ENCODE measurements around the gene HHAT. TPM values are rescaled to one million over a fixed set of nuclear protein-coding genes. Genes with fewer than 3 reads are reported as not detected.
A peak's percentile ranks its signal among the peaks of the same experiment; 100 is the strongest.

HHAT gene
- total and polyA plus RNA-seq, 2 of the 13 experiments (the other 11 are each of a cell fraction or from before 2014, with no cell fraction given) = 2.6 to 4.9 TPM

DNA sequence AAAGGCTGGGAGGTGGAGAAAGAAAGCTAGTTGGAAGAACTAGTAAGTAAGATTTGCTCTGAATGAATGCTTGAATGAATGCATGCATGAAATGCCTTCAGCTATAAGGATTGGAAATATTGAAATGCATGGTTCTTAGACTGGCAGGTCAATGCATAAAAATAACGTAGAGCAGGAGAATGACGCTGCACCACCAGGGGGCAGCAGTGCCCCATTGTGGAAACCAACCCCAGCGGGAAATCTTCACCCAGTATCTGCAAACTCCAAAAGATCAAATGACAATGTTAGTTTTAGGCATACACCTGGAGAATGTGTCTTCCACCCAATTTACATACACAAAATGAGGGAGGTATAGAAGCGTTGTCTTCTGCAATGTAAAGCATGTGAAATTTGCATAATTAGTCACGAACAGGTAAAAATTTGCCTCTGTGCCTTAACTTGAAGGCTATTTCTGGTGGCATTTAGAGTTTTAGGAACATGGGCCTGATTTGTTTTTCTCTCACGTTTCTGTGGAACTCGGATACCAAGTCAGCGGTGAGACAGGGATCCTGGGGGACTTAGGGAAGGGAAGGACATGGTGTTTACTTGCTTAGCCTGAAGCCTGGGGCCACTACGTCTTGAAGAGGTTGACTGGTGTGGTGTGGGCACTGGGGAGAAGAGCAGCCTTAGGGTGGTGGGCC is 78.6 kb downstream of the HHAT start:
- Histone ChIP-seq H3K4me2 (ENCODE audit: low read depth, low read length) (no peak overlapping the region), H3K9ac (ENCODE audit: insufficient read depth, low read depth, low read length) (no peak overlapping the region), H3K9me3 (ENCODE audit: low read length) (no peaks in the 10 kb centered on the region), H3K36me3 (replicated peaks in 1 of 2; ENCODE audit: control insufficient read depth in 1 of 2, insufficient read depth in 2 of 2, low read length in 2 of 2) (no peaks in the 10 kb centered on the region), H4K20me1 (ENCODE audit: insufficient read depth, low read length) (no peaks in the 10 kb centered on the region), H3K27me3 (ENCODE audit: control insufficient read depth in 1 of 2, insufficient read depth in 2 of 2, low read length in 2 of 2) (no peaks in the 10 kb centered on the region), H3K27ac (ENCODE audit: extremely low read length, insufficient read depth, low read length) (no peak overlapping the region), H3K4me3 (replicated peaks in 1 of 3; ENCODE audit: insufficient read depth in 1 of 3, low read depth in 2 of 3, low read length in 3 of 3) (no peak overlapping the region), H2AFZ (ENCODE audit: low read length) (no peak overlapping the region), H3K79me2 (ENCODE audit: insufficient read depth, low read length) (no peaks in the 10 kb centered on the region), H3K4me1 (ENCODE audit: insufficient read depth, low read length) (no peaks in the 10 kb centered on the region; the same call in 1 of the 2 replicates)
- POLR2A ChIA-PET = interaction anchor here (0.7 kb wide), 1 partner anchor 33 kb away, joined by 3 read pairs; no protein-coding TSS in a partner anchor
- FAIRE-seq (peak; percentile 90), DNase-seq (ENCODE audit: low spot score) (peak; percentile 15), ATAC-seq (peak; percentile 89)
- WGBS (ENCODE audit: low lambda C conversion rate) = 38% methylated on average over 9 of the region's 9 CpGs
- intact Hi-C loops (cut with micrococcal nuclease; ENCODE audit: unreplicated experiment) = loop anchor here (1.0 to 5.0 kb wide), 2 partner anchors 175 to 727 kb away; partner anchors contain the start of gene KCNH1
- BruUV-seq (replicated peaks) = no TSS peak
- in situ Hi-C loops (cut with HindIII; ENCODE audit: extremely low pct_ligation_motif_present, low pct_unique_long_range_greater_than_20kb) = loop anchor here (10.0 kb wide), 1 partner anchor 727 kb away; the partner anchor contains the start of gene KCNH1
- TF ChIP-seq, protein P1, sequence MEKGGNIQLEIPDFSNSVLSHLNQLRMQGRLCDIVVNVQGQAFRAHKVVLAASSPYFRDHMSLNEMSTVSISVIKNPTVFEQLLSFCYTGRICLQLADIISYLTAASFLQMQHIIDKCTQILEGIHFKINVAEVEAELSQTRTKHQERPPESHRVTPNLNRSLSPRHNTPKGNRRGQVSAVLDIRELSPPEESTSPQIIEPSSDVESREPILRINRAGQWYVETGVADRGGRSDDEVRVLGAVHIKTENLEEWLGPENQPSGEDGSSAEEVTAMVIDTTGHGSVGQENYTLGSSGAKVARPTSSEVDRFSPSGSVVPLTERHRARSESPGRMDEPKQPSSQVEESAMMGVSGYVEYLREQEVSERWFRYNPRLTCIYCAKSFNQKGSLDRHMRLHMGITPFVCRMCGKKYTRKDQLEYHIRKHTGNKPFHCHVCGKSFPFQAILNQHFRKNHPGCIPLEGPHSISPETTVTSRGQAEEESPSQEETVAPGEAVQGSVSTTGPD (CRISPR knock-in tag; IDR thresholded peaks at IDR 0.05) = no peak
- TF ChIP-seq ELF1 (CRISPR knock-in tag; IDR thresholded peaks at IDR 0.05) (no peak), SMC3 (IDR thresholded peaks at IDR 0.05; ENCODE audit: low read length) (peak; percentile 92), RAD21 (CRISPR knock-in tag; IDR thresholded peaks at IDR 0.05) (peak; percentile 35; the same call in 1 of the 2 replicates), STAG1 (CRISPR knock-in tag; IDR thresholded peaks at IDR 0.05) (peak; percentile 86)
- TF ChIP-seq, protein P2, sequence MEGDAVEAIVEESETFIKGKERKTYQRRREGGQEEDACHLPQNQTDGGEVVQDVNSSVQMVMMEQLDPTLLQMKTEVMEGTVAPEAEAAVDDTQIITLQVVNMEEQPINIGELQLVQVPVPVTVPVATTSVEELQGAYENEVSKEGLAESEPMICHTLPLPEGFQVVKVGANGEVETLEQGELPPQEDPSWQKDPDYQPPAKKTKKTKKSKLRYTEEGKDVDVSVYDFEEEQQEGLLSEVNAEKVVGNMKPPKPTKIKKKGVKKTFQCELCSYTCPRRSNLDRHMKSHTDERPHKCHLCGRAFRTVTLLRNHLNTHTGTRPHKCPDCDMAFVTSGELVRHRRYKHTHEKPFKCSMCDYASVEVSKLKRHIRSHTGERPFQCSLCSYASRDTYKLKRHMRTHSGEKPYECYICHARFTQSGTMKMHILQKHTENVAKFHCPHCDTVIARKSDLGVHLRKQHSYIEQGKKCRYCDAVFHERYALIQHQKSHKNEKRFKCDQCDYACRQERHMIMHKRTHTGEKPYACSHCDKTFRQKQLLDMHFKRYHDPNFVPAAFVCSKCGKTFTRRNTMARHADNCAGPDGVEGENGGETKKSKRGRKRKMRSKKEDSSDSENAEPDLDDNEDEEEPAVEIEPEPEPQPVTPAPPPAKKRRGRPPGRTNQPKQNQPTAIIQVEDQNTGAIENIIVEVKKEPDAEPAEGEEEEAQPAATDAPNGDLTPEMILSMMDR (CRISPR knock-in tag; IDR thresholded peaks at IDR 0.05) = peak; percentile 88
- TF ChIP-seq, protein P3, sequence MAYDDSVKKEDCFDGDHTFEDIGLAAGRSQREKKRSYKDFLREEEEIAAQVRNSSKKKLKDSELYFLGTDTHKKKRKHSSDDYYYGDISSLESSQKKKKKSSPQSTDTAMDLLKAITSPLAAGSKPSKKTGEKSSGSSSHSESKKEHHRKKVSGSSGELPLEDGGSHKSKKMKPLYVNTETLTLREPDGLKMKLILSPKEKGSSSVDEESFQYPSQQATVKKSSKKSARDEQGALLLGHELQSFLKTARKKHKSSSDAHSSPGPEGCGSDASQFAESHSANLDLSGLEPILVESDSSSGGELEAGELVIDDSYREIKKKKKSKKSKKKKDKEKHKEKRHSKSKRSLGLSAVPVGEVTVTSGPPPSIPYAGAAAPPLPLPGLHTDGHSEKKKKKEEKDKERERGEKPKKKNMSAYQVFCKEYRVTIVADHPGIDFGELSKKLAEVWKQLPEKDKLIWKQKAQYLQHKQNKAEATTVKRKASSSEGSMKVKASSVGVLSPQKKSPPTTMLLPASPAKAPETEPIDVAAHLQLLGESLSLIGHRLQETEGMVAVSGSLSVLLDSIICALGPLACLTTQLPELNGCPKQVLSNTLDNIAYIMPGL (CRISPR knock-in tag; IDR thresholded peaks at IDR 0.05; ENCODE audit: borderline replicate concordance in 1 of 2, low read depth in 1 of 2) = 0 out of 4 replicates have a peak, but pooled peaks of 1 of the 2 experiments have one; percentile 23
- TF ChIP-seq, protein P4, sequence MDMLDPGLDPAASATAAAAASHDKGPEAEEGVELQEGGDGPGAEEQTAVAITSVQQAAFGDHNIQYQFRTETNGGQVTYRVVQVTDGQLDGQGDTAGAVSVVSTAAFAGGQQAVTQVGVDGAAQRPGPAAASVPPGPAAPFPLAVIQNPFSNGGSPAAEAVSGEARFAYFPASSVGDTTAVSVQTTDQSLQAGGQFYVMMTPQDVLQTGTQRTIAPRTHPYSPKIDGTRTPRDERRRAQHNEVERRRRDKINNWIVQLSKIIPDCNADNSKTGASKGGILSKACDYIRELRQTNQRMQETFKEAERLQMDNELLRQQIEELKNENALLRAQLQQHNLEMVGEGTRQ (IDR thresholded peaks at IDR 0.05; ENCODE audit: low read depth, low read length) = no peak
- TF ChIP-seq, protein P4 (CRISPR knock-in tag; IDR thresholded peaks at IDR 0.05; ENCODE audit: borderline replicate concordance) = no peak
- CTCF ChIA-PET (ENCODE audit: low intra/inter-chr PET ratio, low total read pairs) = interaction anchor here (1.6 to 2.1 kb wide), 2 partner anchors 542 to 727 kb away, joined by 6 to 32 read pairs; partner anchors contain the start of gene KCNH1
